Raji (cell line): ENCODE measurements around the gene RAP1GAP2.

ENCODE experiments used
- POLR2A ChIP-seq: IDR thresholded peaks from 2 replicates; pipeline ENCODE4 v1.6.1; 2011; ENCODE audit warnings: low read depth, low read length, control low read depth; ENCODE audit not compliant: insufficient read depth

RAP1GAP2 gene

DNA sequence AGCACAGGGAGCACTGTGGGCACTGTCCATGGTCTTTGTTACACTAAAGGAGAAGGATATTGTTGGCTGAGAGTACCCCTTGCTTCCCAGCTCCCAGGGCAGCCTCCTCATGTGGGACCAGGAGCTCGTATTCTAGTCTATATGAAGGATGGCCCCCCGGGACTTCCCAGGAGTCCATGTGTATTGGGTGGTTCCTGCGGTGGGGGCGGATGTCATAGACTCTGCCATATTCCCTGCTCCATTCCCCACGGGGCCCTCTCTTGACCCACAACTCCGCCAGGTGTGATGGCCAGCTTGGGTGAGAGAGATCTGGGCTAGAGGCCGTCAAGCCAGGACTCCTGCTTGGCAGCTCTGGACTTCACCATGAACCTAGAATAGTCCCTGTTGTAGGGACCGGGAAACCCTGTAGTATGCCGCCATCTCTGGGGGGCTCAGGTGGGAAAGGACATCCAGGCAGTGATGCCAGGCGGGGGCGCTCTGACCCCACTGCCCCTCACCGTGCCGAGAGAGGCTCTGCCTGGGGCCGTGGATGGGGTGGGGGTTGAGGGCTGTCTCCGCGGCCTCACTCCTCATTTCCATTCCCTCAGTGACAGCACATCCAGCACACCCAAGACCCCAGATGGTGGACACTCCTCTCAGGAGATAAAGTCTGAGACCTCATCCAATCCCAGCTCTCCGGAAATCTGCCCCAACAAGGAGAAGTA lies 229.3 kb downstream of the RAP1GAP2 start:
- no peak for TF ChIP-seq POLR2A

DNA sequence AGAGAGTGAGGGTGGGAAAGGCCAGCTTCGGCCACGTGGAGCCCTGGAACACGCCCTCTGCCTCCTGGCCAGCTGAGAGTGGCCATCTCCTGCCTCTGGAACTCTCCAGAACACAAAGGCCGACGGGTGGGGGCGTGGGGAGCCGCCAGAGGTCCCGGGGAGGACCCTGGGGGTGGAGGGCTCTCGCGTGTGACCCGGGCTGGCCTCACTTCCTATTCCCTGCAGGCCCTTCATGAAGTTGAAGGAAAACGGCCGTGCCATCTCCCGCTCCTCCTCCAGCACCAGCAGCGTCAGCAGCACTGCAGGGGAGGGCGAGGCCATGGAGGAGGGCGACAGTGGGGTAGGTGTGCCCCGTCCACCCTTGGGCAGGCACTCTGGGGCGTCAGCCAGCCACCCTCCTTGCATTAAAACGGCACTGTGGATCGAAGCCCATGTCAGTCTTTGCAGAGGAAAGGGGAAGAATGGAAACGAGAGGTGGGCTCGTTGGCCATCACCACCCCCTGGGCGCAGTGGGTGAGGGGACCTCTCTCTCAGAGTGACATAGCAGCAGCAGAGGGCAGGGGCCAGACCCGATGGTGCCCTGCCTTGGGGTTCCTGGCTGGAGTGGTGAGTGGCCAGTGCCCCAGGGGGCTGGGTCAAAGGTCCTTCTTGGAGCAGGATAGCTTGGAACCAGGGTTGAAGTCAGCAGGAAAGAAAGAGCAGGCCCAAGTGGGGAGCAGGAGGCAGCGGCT lies 230.1 kb downstream of the RAP1GAP2 start:
- TF ChIP-seq POLR2A, result no peak

DNA sequence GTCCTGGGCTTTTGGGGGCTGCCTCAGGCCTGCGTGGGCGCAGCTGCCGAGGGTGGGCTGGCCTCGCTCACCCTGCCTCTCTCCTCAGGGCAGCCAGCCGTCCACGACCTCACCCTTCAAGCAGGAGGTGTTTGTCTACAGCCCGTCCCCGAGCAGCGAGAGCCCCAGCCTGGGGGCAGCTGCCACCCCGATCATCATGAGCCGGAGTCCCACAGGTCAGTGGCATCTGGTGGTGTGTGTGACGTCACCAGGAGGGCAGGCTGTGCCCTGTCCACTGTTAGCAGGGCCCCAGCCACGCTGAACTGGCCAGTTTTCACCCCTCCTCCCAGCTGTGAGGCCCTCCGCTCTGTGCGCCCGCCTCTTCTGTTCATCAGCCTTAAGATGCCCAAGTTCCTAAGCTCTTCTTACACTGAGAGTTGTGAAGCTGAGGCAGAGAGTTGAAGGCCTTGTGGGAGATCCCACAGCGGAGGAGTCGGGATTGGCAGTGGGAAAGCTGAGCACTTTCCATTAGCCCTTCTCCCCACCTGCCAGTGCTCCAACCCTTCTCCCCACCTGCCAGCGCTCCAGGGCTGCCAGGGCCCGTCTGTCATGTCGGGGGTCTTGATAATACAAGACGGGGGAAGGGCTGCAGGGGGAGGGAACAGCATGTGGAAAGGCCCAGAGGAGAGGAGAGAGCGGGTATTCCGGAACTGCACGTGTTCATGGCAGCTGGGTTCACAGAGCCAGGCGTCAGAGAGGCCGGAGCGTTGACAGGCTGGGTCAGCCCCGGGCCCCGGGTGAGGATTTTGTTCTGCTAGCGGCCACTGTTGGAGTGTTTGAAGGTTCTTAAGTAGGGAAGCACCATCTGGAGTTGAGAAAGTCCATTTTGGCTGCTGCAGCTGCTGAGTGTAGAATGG lies 230.9 kb downstream of the RAP1GAP2 start:
- no peak for TF ChIP-seq POLR2A

DNA sequence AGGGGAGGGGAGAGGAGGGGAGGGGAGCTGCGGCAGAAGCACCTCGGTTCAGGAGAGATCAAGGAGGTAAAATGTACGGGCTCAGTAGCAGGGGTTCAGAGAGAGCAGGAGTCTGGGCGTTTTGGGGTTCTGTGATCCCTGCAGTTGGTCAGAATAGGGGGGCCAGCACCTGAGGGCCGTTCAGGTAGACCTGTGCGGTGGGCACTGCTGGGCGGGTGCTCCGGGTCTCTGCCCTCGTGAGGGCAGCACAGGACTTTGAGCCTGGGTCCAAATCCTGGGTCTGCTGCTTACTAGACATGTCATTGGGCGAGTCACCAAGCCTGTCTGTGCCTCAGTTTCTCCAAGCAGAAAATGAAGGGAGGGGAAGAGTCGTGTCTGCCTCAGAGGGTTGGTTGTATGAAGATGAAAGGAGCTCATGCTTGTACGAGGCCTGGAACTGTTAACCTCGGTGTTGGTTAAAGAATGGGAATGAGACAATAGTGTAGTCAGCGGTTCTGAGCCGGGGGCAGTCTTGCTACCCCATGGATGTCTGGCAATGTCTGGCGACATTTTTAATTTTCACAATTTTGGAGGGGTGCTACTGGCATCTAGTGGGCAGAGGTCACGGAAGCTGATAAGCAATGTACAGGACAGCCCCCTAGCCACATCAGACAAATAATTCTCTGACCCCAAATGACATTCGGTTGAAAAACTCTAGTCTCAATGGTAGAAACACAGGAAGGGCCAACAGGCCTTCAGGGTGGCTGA lies 231.7 kb downstream of the RAP1GAP2 start:
- TF ChIP-seq POLR2A, result no peak

DNA sequence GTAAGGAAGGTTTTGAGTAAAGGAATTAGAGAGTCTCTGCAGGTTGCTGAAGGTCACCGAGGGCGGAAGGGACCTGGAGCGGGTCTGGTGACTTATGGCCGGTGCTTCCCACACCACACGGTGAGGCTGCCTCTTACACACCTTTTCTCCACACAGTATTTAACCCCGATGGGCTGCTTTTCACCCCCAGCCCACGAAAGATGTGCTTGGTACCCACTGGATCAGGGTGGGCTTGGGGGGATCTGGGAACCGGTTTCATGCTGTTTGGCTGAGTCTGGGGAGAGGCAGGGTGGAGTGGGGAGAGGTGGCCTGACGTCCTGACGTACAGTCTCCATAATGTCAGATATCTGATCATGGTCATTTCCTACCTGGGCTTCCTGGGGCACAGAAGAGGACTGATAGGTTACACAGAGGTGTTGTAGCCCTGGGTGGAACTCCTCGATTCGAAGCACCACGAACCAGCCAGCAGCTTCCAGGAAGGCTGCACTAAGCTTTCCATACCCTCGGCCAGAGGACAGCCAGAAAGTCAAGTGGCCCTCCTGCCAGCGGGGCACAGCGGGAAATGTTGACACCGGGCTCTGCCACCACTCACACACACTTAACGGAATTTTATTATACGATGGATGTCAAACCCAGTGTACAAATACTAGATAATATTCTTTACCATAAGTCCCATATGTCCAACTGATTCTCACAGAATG lies 233.1 kb downstream of the RAP1GAP2 start:
- no peak for TF ChIP-seq POLR2A

GRCh38 chr17:3030096-3030495 lies 233.9 kb downstream of the RAP1GAP2 start:
- no peak for TF ChIP-seq POLR2A

DNA sequence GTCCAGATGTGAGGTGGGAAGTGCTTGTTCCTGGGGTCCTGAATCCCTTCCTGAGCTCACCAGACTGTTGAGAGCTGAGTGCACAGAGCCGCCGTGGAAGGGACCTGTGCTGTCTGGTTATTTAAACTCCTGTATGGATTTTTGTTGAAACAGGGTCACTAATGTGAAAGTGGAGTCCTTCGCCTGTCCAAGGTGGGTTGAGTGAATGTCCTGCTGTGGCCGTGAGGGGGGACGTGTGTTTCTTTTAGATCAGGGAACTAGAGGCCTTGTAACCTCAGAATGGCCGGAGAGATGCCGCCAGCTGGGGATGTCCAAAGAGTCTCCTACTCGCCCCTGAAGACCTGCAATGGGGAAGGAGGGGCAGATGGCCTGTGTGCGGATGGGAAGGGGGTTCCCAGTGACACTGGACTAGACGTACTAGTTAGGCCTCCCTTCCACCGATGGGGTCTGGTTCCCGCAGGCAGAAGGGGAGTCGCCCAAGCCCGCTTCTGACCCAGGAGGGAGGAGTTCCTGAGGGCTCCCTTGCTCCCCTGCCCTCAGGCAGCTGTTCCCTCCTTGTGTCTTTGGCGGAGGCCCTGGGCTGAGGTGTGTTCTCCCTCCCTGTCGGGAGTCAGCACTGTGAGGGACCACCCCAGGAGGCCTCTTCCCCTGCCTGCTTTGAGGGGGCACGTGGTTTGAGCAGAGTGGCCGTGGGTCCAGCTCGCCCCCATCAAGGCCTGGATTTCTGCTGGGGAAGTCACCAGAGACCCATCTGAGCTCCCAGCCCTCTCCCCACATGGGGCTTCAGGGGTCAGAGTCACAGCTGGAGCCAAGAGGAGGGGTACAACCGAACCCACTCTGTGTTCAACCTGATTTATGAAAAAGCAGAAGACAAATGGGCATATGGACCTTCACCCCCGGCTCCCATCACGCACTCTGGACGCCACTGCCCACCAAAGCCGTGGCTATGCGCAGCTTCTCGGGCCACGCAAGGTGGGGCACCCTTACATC lies 236.3 kb downstream of the RAP1GAP2 start:
- TF ChIP-seq POLR2A, result no peak

- no peak for TF ChIP-seq POLR2A
These were observed 237.0 kb downstream of the RAP1GAP2 start for GRCh38 chr17:3033248-3033640.

DNA sequence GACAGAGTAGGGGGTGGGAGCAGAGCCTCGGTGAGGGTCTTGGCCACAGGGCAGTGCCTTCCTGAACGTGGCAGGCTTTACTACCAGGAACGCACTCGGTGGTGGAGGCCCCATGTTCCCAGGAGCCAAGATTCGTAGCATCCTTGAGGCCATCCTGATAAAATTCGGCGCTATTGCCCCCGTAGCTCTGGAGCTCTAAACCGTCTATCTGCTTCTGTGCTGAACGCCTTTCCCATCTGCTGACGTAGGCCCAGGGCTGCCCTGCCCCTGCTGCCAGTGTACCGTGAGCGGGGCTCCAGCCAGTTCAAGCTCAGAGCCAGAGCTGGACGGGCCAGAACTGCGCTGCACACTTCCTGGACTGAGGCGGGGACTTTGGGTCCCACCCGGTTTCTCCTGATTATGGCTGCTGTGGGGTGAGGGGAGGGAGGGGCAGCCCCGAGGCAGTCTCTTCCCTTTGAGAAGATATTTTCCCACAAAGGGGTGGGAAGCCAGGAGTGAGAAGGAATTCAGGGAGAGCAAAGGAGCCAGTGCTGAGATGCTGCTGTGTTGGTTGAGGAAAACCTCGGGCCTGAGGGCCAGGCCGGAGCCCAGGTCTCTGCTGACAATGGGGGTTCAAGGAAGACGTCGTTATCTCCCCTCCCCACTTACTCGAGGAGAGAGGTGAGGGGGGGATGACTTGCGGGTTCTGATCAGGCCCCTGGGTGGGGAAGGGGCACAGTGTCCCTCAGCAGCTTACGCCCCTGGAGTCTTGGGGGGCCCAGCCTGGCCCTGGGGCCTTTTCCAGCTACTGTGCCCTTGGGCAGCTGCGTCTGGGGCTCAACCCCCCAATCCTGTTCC lies 237.7 kb downstream of the RAP1GAP2 start:
- TF ChIP-seq POLR2A, result no peak

DNA sequence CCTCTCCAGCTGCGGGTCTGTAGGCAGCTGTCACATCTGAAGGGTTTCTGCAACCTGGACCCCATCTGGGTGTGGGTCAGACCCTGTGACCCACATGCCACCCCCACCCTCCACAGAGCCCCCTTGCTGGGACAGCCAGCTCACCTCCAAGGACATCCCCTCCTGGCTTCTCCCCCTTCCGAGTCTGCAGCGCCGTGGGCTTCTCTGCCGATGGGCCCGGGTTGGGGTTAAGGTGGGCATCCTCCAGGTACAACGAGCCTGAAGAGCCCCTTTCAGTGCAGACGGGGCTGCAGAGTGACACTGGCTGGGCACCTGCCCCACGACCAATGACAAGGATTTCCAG lies 238.3 kb downstream of the RAP1GAP2 start:
- no peak for TF ChIP-seq POLR2A

- TF ChIP-seq POLR2A, result no peak
These were observed 239.2 kb downstream of the RAP1GAP2 start for GRCh38 chr17:3035256-3035967.

GRCh38 chr17:3035968-3036280 lies 239.7 kb downstream of the RAP1GAP2 start:
- TF ChIP-seq POLR2A, result no peak
